Measurements from ENCODE around the gene HIVEP3. TPM values are rescaled to one million over a fixed set of nuclear protein-coding genes. Genes with fewer than 3 reads are reported as not detected.

HIVEP3 gene
- total RNA-seq, 2 donors from 2014 or later = 4.7 to 5.8 TPM

- H3K36me3 ChIP-seq = no peaks in the 10 kb centered on the region
- no peak for TF ChIP-seq CTCF (IDR thresholded peaks at IDR 0.05)
- no peak overlapping the region for H3K27ac ChIP-seq
Measured at GRCh38 chr1:41920658-41921057, 1.9 kb upstream of the HIVEP3 start.

GRCh38 chr1:41919764-41920397 is 1.2 kb upstream of the HIVEP3 start:
- H3K27me3 ChIP-seq = no peaks in the 10 kb centered on the region
- DNase-seq (ENCODE audit: low spot score) = peak; percentile 78
- H3K36me3 ChIP-seq = no peaks in the 10 kb centered on the region
- no peak for TF ChIP-seq CTCF (IDR thresholded peaks at IDR 0.05)
- H3K4me1 ChIP-seq = peaks cover 0 to 41% of the 10 kb centered on the region in 2 donors
- H3K4me3 ChIP-seq = peak overlapping the region in 1 of 2 donors; percentile 33
- peak overlapping the region in 1 of 2 donors; percentile 14 for H3K27ac ChIP-seq
- peaks cover 0 to 7% of the 10 kb centered on the region in 2 donors for H3K9me3 ChIP-seq

More at GRCh38 chr1:41920658-41921057, 1.9 kb upstream of the HIVEP3 start:
- DNase-seq (ENCODE audit: low spot score) = no peak
- Histone ChIP-seq H3K4me3 (no peak overlapping the region), H3K27me3 (no peaks in the 10 kb centered on the region), H3K9me3 (peaks cover 0 to 7% of the 10 kb centered on the region in 2 donors), H3K4me1 (peaks cover 0 to 41% of the 10 kb centered on the region in 2 donors)

GRCh38 chr1:41919131-41919530 is 409 bp upstream of the HIVEP3 start:
- peaks cover 0 to 41% of the 10 kb centered on the region in 2 donors for H3K4me1 ChIP-seq
- no peak for DNase-seq (ENCODE audit: low spot score)
- peaks cover 0 to 3% of the 10 kb centered on the region in 2 donors for H3K9me3 ChIP-seq
- H3K4me3 ChIP-seq = peak overlapping the region in 1 of 2 donors; percentile 59
- H3K27me3 ChIP-seq = no peaks in the 10 kb centered on the region
- no peaks in the 10 kb centered on the region for H3K36me3 ChIP-seq
- H3K27ac ChIP-seq = peak overlapping the region in 1 of 2 donors; percentile 79
- no peak for TF ChIP-seq CTCF (IDR thresholded peaks at IDR 0.05)

- no peak for DNase-seq (ENCODE audit: low spot score)
- peak overlapping the region; percentile 72 to 79 for H3K27ac ChIP-seq
- TF ChIP-seq CTCF (IDR thresholded peaks at IDR 0.05) = no peak
Measured at GRCh38 chr1:41917835-41918449, 780 bp downstream of the HIVEP3 start.

GRCh38 chr1:41917076-41917475 is 1.6 kb downstream of the HIVEP3 start:
- Histone ChIP-seq H3K27me3 (no peaks in the 10 kb centered on the region), H3K27ac (peak overlapping the region in 1 of 2 donors; percentile 79), H3K4me1 (peaks cover 0 to 41% of the 10 kb centered on the region in 2 donors), H3K9me3 (no peaks in the 10 kb centered on the region), H3K4me3 (peak overlapping the region; percentile 59 to 65), H3K36me3 (no peaks in the 10 kb centered on the region)
- no peak for TF ChIP-seq CTCF (IDR thresholded peaks at IDR 0.05)
- no peak for DNase-seq (ENCODE audit: low spot score)

More at GRCh38 chr1:41917835-41918449, 780 bp downstream of the HIVEP3 start:
- Histone ChIP-seq H3K4me3 (peak overlapping the region; percentile 59 to 65), H3K27me3 (no peaks in the 10 kb centered on the region), H3K36me3 (no peaks in the 10 kb centered on the region), H3K4me1 (peaks cover 0 to 41% of the 10 kb centered on the region in 2 donors), H3K9me3 (no peaks in the 10 kb centered on the region)

All from right atrium auricular region (tissue), 2 donors.